Trophoblast cell (in vitro differentiated cells and primary cell): ENCODE measurements around the gene MYCBP.

Experiments
- DNase-seq, 2 donors: peaks; one replicate each; pipeline ENCODE4 v3.0.0-alpha.2; 2016
- H2AFZ ChIP-seq: 2 replicates; pipeline ENCODE4 v1.6.1; 2013; ENCODE audit warnings: low read length, moderate library complexity, mild to moderate bottlenecking; ENCODE audit not compliant: insufficient read depth, poor library complexity
- H2AK5ac ChIP-seq: 2 replicates; pipeline ENCODE4 v1.6.1; 2013; ENCODE audit warnings: mild to moderate bottlenecking, low read length
- H2BK120ac ChIP-seq: 2 replicates; pipeline ENCODE4 v1.6.1; 2013; ENCODE audit warnings: low read length, mild to moderate bottlenecking, moderate library complexity; ENCODE audit not compliant: insufficient read depth, poor library complexity
- H2BK12ac ChIP-seq: 2 replicates; pipeline ENCODE4 v1.6.1; 2013; ENCODE audit warnings: mild to moderate bottlenecking, low read length, moderate library complexity
- H2BK5ac ChIP-seq: 2 replicates; pipeline ENCODE4 v1.6.1; 2013; ENCODE audit warnings: low read length, low read depth, moderate library complexity, mild to moderate bottlenecking; ENCODE audit not compliant: poor library complexity
- H3K14ac ChIP-seq: 2 replicates; pipeline ENCODE4 v1.6.1; 2013; ENCODE audit warnings: mild to moderate bottlenecking, low read length
- H3K18ac ChIP-seq: 2 replicates; pipeline ENCODE4 v1.6.1; 2013; ENCODE audit warnings: mild to moderate bottlenecking, low read length
- H3K23ac ChIP-seq: 2 replicates; pipeline ENCODE4 v1.6.1; 2013; ENCODE audit warnings: low read length
- H3K27ac ChIP-seq: 2 replicates; pipeline ENCODE4 v1.5.1; 2013; ENCODE audit warnings: low read depth, mild to moderate bottlenecking, inconsistent platforms, low read length, moderate library complexity
- H3K27me3 ChIP-seq: 2 replicates; pipeline ENCODE4 v1.6.1; 2013; ENCODE audit warnings: inconsistent platforms, mild to moderate bottlenecking, low read length, moderate library complexity; ENCODE audit not compliant: insufficient read depth
- H3K36me3 ChIP-seq, 2 experiments: 1 replicate in 1 of 2; 2 replicates in 1 of 2; pipeline ENCODE4 v1.6.1; 2013; ENCODE audit warnings: low read length in 2 of 2, mild to moderate bottlenecking in 2 of 2, moderate library complexity in 1 of 2; ENCODE audit not compliant: insufficient read depth in 2 of 2, control insufficient read depth in 1 of 2
- H3K4ac ChIP-seq: 2 replicates; pipeline ENCODE4 v1.6.1; 2013; ENCODE audit warnings: low read depth, mild to moderate bottlenecking, low read length, moderate library complexity
- H3K4me1 ChIP-seq, 2 experiments: 1 replicate in 1 of 2; 2 replicates in 1 of 2; pipeline ENCODE4 v1.6.1; 2013; ENCODE audit warnings: low read length in 2 of 2, mild to moderate bottlenecking in 2 of 2, moderate library complexity in 1 of 2; ENCODE audit not compliant: insufficient read depth in 2 of 2, control insufficient read depth in 1 of 2
- H3K4me2 ChIP-seq: 2 replicates; pipeline ENCODE4 v1.6.1; 2013; ENCODE audit warnings: inconsistent platforms, mild to moderate bottlenecking, low read length, moderate library complexity
- H3K4me3 ChIP-seq: 2 replicates; pipeline ENCODE4 v1.5.1; 2013; ENCODE audit warnings: mild to moderate bottlenecking, low read depth, low read length, inconsistent platforms
- H3K79me1 ChIP-seq: one replicate; pipeline ENCODE4 v1.6.1; 2013; ENCODE audit warnings: low read length
- H3K79me2 ChIP-seq: 2 replicates; pipeline ENCODE4 v1.6.1; 2013; ENCODE audit warnings: low read length, mild to moderate bottlenecking; ENCODE audit not compliant: control insufficient read depth, insufficient read depth, poor library complexity
- H3K9ac ChIP-seq: 2 replicates; pipeline ENCODE4 v1.6.1; 2013; ENCODE audit warnings: mild to moderate bottlenecking, low read length
- H3K9me3 ChIP-seq: 2 replicates; pipeline ENCODE4 v1.6.1; 2013; ENCODE audit warnings: low read depth, mild to moderate bottlenecking, control low read depth, inconsistent platforms, low read length; ENCODE audit not compliant: insufficient read depth
- H4K12ac ChIP-seq: 2 replicates; pipeline ENCODE4 v1.6.1; 2013; ENCODE audit warnings: low read depth, mild to moderate bottlenecking, low read length, moderate library complexity
- H4K8ac ChIP-seq: 2 replicates; pipeline ENCODE4 v1.6.1; 2013; ENCODE audit warnings: low read depth, mild to moderate bottlenecking, low read length, moderate library complexity
- H4K91ac ChIP-seq: one replicate; pipeline ENCODE4 v1.6.1; 2013; ENCODE audit warnings: low read depth, mild to moderate bottlenecking, low read length, moderate library complexity
- whole genome bisulfite sequencing: extraction: QIAGEN DNeasy Blood & Tissue Kit; methylation state at CpG from one replicate; pipeline ENCODE4 v1.1.7; 2013; ENCODE audit warnings: missing lambda C conversion rate; ENCODE audit not compliant: insufficient read length, insufficient coverage; ENCODE audit errors: extremely low coverage; 5-methylcytosine and 5-hydroxymethylcytosine counted together

The MYCBP gene

GRCh38 chr1:38870996-38871395, 2.2 kb downstream of the MYCBP start:
- no CpG with 5 or more reads among the region's 8 CpGs for WGBS
- Histone ChIP-seq H2AFZ (no peak overlapping the region), H2BK12ac (no peak overlapping the region), H3K9me3 (peaks cover 2% of the 10 kb centered on the region), H3K18ac (no peak overlapping the region), H3K23ac (no peak overlapping the region), H2AK5ac (no peak overlapping the region), H3K4me2 (no peak overlapping the region), H4K91ac (no peak overlapping the region), H3K79me1 (peaks cover 5% of the 10 kb centered on the region), H2BK5ac (no peak overlapping the region), H3K27ac (no peak overlapping the region), H4K12ac (no peak overlapping the region), H2BK120ac (no peak overlapping the region), H3K4ac (no peak overlapping the region), H3K4me3 (no peak overlapping the region), H4K8ac (no peak overlapping the region), H3K36me3 (peaks cover 2 to 9% of the 10 kb centered on the region in 2 experiments), H3K27me3 (no peaks in the 10 kb centered on the region), H3K4me1 (peaks cover 0 to 3% of the 10 kb centered on the region in 2 experiments), H3K14ac (no peak overlapping the region), H3K79me2 (peaks cover 4% of the 10 kb centered on the region), H3K9ac (no peak overlapping the region)
- DNase-seq, result no peak

- no peak overlapping the region for H3K23ac ChIP-seq
- H4K91ac ChIP-seq, result no peak overlapping the region
- no peak overlapping the region for H2AK5ac ChIP-seq
- H2AFZ ChIP-seq, result no peak overlapping the region
- WGBS, result no CpG with 5 or more reads among the region's 8 CpGs
- no peak overlapping the region for H2BK120ac ChIP-seq
- H2BK12ac ChIP-seq, result no peak overlapping the region
- no peak overlapping the region for H3K18ac ChIP-seq
- H4K12ac ChIP-seq, result no peak overlapping the region
- H3K79me1 ChIP-seq, result no peaks in the 10 kb centered on the region
- H3K79me2 ChIP-seq, result no peaks in the 10 kb centered on the region
- no peak overlapping the region for H3K14ac ChIP-seq
- H4K8ac ChIP-seq, result no peak overlapping the region
- H2BK5ac ChIP-seq, result no peak overlapping the region
- H3K27ac ChIP-seq, result no peak overlapping the region
- no peaks in the 10 kb centered on the region for H3K4me1 ChIP-seq
- no peak overlapping the region for H3K4ac ChIP-seq
- no peak overlapping the region for H3K9ac ChIP-seq
- H3K4me2 ChIP-seq, result no peak overlapping the region
- H3K27me3 ChIP-seq, result no peaks in the 10 kb centered on the region
- DNase-seq, result peak; percentile 61 to 68
- peaks cover 7 to 9% of the 10 kb centered on the region in 2 experiments for H3K36me3 ChIP-seq
- no peaks in the 10 kb centered on the region for H3K9me3 ChIP-seq
- no peak overlapping the region for H3K4me3 ChIP-seq
These were observed 5.9 kb downstream of the MYCBP start for GRCh38 chr1:38867208-38867607.

GRCh38 chr1:38865112-38865715, 7.9 kb downstream of the MYCBP start:
- H3K18ac ChIP-seq, result no peak overlapping the region
- H2BK120ac ChIP-seq, result no peak overlapping the region
- H2AFZ ChIP-seq, result no peak overlapping the region
- H3K23ac ChIP-seq, result no peak overlapping the region
- H3K4me1 ChIP-seq, result no peaks in the 10 kb centered on the region
- H3K4me3 ChIP-seq, result no peak overlapping the region
- no peak overlapping the region for H3K27ac ChIP-seq
- H3K36me3 ChIP-seq, result peaks cover 6 to 7% of the 10 kb centered on the region in 2 experiments
- H3K4me2 ChIP-seq, result no peak overlapping the region
- H4K12ac ChIP-seq, result no peak overlapping the region
- no peak overlapping the region for H2AK5ac ChIP-seq
- no peaks in the 10 kb centered on the region for H3K9me3 ChIP-seq
- no peak overlapping the region for H3K14ac ChIP-seq
- no peak overlapping the region for H3K4ac ChIP-seq
- no peak overlapping the region for H3K9ac ChIP-seq
- H2BK12ac ChIP-seq, result no peak overlapping the region
- no peaks in the 10 kb centered on the region for H3K79me1 ChIP-seq
- WGBS, result no CpG with 5 or more reads among the region's 4 CpGs
- DNase-seq, result peak; percentile 69 to 91
- no peak overlapping the region for H4K91ac ChIP-seq
- no peaks in the 10 kb centered on the region for H3K27me3 ChIP-seq
- no peak overlapping the region for H4K8ac ChIP-seq
- no peaks in the 10 kb centered on the region for H3K79me2 ChIP-seq
- H2BK5ac ChIP-seq, result no peak overlapping the region

DNA sequence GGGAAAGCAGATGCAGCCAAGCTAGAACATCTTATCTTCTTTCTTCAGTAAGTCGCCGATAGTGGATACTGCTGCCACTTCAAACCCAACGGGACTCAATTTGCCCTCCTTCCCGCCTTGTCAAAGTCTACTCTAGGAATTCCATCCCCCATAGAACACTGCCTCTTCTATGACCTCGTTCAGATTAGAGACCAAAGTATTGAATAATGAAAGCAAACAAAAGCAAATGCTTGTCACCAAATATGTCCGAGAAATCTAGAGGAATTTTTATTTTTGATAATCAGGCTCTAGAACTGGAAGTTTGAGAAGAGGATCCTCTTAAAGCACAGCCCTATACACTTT, 12.7 kb downstream of the MYCBP start:
- no peak overlapping the region for H3K27ac ChIP-seq
- peak overlapping the region; percentile 87 for H3K4me3 ChIP-seq
- H2BK5ac ChIP-seq, result no peak overlapping the region
- no CpG with 5 or more reads among the region's 6 CpGs for WGBS
- H3K4me2 ChIP-seq, result peak overlapping the region; percentile 70
- H2BK120ac ChIP-seq, result no peak overlapping the region
- no peak overlapping the region for H4K8ac ChIP-seq
- H3K4ac ChIP-seq, result no peak overlapping the region
- H2BK12ac ChIP-seq, result no peak overlapping the region
- H4K12ac ChIP-seq, result no peak overlapping the region
- no peaks in the 10 kb centered on the region for H3K9me3 ChIP-seq
- no peak overlapping the region for H2AK5ac ChIP-seq
- H3K4me1 ChIP-seq, result peaks cover 0 to 2% of the 10 kb centered on the region in 2 experiments
- DNase-seq, result peak in 1 of 2 donors; percentile 37
- H4K91ac ChIP-seq, result no peak overlapping the region
- no peak overlapping the region for H3K9ac ChIP-seq
- no peak overlapping the region for H3K14ac ChIP-seq
- H3K23ac ChIP-seq, result no peak overlapping the region
- peaks cover 9% of the 10 kb centered on the region for H3K79me2 ChIP-seq
- H3K18ac ChIP-seq, result no peak overlapping the region
- H3K36me3 ChIP-seq, result peaks cover 2 to 6% of the 10 kb centered on the region in 2 experiments
- peak overlapping the region; percentile 88 for H2AFZ ChIP-seq
- H3K27me3 ChIP-seq, result no peaks in the 10 kb centered on the region
- peaks cover 4% of the 10 kb centered on the region for H3K79me1 ChIP-seq
